Lower leg skin (tissue), 4 donors: ENCODE results near the gene RHEBL1. TPM values are rescaled to one million over a fixed set of nuclear protein-coding genes. Genes with fewer than 3 reads are reported as not detected.

Experiments
- DNase-seq, 2 donors: peaks; one replicate each; pipeline ENCODE4 v3.0.0-alpha.2; 2019; ENCODE audit warnings: low spot score in 2 of 2
- H3K4me3 ChIP-seq: fragments of 200-600 bp; sonication (generic); 2 replicates; pipeline ENCODE4 v1.5.1; 2017; ENCODE audit warnings: mild to moderate bottlenecking, low read depth; ENCODE audit not compliant: poor library complexity, severe bottlenecking
- POLR2A ChIP-seq, 2 donors: fragments of 450-650 bp; IDR thresholded peaks; one replicate each; pipeline ENCODE4 v1.6.1; 2016 to 2017; ENCODE audit warnings: antibody characterized with exemption in 2 of 2, mild to moderate bottlenecking in 1 of 2, moderate library complexity in 1 of 2
- WGBS, 2 donors: methylation state at CpG; one replicate each; pipeline ENCODE4 v1.1.5; 2018; 5-methylcytosine and 5-hydroxymethylcytosine counted together
- intact Hi-C: fragments of 100-400 bp; cut with DNase I; formaldehyde crosslinking; loops from one replicate; pipeline ENCODE4 v1.15.0; 2023; ENCODE audit warnings: low total_unique reads
- total RNA-seq, 4 donors: library from RNA; depleted of rRNA; stranded (reverse); fragments of >200 nt; gene quantifications; one replicate each; pipeline ENCODE4 v1.1.0, GENCODE V29; 2016
- TF ChIP-seq, protein P1 (sequence below), 3 donors: fragments of 450-650 bp; IDR thresholded peaks; one replicate each; pipeline ENCODE4 v1.5.1; 2016; ENCODE audit warnings: antibody characterized with exemption in 3 of 3, mild to moderate bottlenecking in 3 of 3, moderate library complexity in 2 of 3

The RHEBL1 gene
- total RNA-seq, 4 donors from 2014 or later = 1.4 to 2.1 (median 1.9) TPM

DNA sequence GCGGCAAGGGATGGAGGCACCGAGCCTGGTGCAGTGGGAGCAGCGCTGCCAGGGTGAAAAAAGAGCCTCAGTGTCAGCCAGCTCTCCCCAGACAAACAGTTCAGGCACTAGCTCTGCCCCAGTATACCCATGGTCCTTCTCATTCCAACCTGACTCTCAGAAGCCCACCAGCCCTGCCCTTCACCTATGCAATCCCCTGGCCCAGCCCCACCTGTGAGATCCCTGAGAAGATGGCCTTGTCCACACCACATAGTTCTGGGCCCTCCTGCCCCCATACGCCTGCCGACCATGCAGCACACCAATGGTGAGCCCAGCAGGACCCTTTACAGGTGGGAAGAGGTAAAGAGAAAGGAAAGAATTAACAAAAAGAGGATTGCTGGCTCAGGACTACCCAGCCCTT, 15.7 kb downstream of the RHEBL1 start:
- 92 to 98% methylated on average over 5 of the region's 5 CpGs for WGBS, 2 donors
- intact Hi-C loops = no loop called here
- DNase-seq = no peak
- no peak overlapping the region for H3K4me3 ChIP-seq
- no peak for TF ChIP-seq POLR2A (IDR thresholded peaks at IDR 0.05)
- TF ChIP-seq, protein P1, sequence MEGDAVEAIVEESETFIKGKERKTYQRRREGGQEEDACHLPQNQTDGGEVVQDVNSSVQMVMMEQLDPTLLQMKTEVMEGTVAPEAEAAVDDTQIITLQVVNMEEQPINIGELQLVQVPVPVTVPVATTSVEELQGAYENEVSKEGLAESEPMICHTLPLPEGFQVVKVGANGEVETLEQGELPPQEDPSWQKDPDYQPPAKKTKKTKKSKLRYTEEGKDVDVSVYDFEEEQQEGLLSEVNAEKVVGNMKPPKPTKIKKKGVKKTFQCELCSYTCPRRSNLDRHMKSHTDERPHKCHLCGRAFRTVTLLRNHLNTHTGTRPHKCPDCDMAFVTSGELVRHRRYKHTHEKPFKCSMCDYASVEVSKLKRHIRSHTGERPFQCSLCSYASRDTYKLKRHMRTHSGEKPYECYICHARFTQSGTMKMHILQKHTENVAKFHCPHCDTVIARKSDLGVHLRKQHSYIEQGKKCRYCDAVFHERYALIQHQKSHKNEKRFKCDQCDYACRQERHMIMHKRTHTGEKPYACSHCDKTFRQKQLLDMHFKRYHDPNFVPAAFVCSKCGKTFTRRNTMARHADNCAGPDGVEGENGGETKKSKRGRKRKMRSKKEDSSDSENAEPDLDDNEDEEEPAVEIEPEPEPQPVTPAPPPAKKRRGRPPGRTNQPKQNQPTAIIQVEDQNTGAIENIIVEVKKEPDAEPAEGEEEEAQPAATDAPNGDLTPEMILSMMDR (IDR thresholded peaks at IDR 0.05) = no peak

DNA sequence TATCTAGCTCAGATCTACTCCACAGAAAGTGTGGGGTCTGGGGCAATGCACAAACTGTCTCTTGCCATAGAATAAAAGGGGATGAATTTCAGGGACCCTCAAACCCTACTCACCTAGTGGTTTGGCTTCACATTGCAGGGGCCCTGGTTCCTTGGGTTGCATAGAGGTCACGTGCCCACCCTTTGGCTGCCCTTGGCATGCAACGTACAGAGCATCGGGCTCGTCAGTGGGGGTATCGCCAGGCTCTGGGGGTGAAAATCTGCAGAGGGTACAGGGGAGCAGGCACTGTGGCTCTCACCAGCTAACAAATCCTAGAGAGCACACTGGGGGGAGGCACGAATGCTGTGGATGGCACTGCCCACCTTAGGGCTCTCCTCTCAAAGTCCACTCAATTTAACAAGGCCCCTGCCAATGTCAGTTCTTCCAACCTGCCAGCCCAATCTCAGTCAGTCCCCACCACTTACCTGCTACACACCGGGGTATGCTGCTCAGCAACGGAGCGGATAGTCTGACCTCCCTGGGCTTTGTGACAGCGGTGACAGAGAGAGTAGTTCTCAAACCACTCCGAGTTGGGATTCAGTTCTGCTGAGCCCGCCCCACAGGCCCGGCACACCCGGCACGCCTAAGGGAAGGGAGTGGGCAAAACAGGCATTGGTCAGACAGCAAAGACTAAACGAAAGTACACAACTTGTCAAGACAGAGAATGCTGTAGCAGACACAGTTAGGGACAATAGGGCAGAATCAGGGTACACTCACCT, 17.1 kb downstream of the RHEBL1 start:
- intact Hi-C loops = no loop called here
- no peak overlapping the region for H3K4me3 ChIP-seq
- DNase-seq = no peak
- WGBS, 2 donors = 70 to 74% methylated on average over 16 of the region's 16 CpGs
- TF ChIP-seq, protein P1 (IDR thresholded peaks at IDR 0.05) = no peak
- TF ChIP-seq POLR2A (IDR thresholded peaks at IDR 0.05) = no peak

DNA sequence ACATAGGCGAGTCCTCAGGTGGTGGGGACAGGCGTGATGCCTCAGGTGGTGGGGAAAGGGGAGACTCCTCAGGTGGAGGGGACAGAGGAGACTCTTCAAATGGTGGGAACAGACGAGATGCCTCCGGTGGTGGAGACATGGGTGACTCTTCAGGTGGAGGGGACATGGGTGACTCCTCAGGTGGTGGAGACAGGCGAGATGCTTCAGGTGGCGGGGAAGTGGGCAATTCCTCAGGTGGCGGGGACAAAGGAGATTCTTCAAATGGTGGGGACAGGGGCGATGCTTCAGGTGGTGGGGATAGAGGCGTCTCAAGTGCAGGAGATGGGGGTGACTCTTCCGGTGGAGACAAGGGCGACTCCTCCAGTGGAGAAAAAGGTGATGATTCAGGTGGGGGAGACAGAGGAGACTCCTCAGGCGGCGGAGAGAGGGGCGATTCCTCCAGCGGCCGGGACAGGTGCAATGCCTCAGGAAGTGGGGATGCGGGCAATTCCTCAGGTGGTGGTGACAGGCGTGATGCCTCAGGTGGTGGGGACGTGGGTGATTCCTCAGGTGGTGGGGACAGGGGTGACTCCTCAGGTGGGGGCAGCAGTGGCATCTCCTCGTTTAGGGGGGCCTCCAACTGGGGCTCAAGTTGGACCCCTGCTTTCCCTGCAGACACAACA, 17.9 kb downstream of the RHEBL1 start:
- no peak overlapping the region for H3K4me3 ChIP-seq
- WGBS, 2 donors = 89 to 91% methylated on average over 20 of the region's 20 CpGs
- TF ChIP-seq, protein P1 (IDR thresholded peaks at IDR 0.05) = no peak
- TF ChIP-seq POLR2A (IDR thresholded peaks at IDR 0.05) = no peak
- intact Hi-C loops = no loop called here
- DNase-seq = no peak

DNA sequence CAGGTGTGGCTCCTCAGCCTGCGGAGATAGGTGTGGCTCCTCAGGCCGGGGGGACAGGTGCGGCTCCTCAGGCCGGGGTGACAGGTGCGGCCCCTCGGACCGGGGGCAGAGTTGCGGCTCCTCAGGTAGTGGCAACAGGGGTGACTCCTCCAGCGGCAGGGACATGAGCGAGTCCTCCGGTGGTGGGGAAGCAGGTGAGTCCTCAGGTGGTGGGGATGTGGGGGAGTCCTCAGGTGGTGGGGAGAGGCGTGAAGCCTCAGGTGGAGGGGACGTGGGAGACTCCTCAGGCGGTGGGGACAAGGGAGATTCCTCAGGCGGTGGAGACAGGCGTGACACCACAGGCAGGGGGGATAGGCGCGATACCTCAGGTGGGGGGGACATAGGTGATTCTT, 18.4 kb downstream of the RHEBL1 start:
- intact Hi-C loops = no loop called here
- TF ChIP-seq POLR2A (IDR thresholded peaks at IDR 0.05) = no peak
- TF ChIP-seq, protein P1 (IDR thresholded peaks at IDR 0.05) = no peak
- no peak for DNase-seq
- no peak overlapping the region for H3K4me3 ChIP-seq
- 90 to 92% methylated on average over 16 to 18 of the region's 18 CpGs for WGBS, 2 donors

DNA sequence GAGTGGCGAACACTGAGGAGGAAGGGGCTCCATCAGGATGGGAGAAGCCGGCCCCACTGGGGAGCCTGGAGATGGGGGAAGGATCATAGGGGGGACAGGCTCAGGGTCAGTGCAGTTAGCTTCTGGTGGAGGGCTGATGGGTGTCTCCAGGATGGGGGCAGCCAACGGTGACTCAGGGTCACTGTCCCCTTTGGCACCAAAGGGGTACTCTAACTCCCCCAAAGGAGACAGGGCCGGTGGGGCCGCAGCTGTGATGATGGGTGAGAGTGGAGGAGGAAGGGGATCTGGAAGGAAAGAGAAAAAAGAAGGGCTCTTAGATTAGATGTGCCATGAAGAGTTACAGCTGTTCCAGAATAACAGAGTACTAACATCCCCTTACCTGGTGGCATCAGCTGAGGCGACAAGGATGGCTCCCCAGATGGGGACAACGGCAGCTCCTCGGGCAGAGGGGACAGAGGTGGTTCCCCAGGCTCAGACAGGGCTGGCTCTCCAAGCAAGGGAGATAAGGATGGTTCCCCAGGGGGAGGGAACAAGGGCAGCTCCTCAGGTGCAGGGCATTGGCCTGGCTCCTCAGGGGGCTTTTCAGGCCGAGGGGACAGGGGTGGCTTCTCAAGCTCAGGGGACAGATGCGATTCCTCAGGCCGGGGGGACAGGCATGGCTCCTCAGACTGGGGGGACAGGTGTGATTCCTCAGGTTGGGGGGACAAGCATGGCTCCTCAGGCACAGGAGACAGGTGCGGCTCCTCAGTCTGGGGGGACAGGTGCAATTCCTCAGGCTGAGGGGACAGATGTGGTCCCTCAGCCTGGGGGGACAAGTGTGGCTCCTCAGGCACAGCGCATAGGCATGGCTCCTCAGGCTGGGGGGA, 19.0 kb downstream of the RHEBL1 start:
- H3K4me3 ChIP-seq = no peak overlapping the region
- WGBS, 2 donors = 88 to 94% methylated on average over 9 to 13 of the region's 13 CpGs
- no peak for DNase-seq
- TF ChIP-seq, protein P1 (IDR thresholded peaks at IDR 0.05) = no peak
- TF ChIP-seq POLR2A (IDR thresholded peaks at IDR 0.05) = no peak
- intact Hi-C loops = no loop called here
